ENCODE data around the gene MUC3A. TPM values are rescaled to one million over a fixed set of nuclear protein-coding genes. Genes with fewer than 3 reads are reported as not detected.

MUC3A gene
- total RNA-seq = not detected in 2 replicates

GRCh38 chr7:100949227-100949932 is at the start of gene MUC3A:
Gene MUC3A, plus strand, starts transcription at chr7:100949534. Its CDS starts 91 bp downstream, at chr7:100949625.

DNA sequence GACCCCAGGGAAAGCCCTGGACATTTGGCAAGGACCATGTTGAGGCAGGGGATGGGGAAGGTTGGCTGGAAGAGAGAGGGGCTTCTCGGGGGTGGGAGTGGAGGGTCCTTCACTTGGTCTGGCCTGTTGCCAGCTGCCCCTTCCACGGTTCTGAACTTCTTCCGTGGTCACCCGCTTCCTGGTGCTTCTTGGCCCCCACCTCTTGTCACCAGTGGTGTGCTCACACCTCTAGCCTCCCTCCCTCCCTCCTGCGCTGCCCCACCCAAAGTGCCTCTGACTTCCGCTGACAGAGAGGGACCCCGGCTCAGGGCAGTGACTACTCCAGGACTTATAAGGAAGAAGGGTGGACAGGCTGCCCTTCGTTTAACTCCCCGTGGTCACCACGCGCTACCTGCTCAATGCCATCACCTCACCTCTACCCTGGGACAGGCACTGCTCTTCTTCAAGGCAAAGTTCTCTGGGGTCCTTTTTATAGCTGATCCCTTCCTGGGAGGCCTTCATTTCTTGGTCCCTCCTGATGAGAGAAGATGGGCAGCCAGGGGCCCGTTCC is 19.8 kb downstream of the MUC3A start, which contains the start of gene MUC12:
TSS of gene MUC12 (plus strand) at position 500 of the 550 bp plus-strand sequence. CDS start 58 bp downstream, outside the sequence.

Other genes with a start within 250 kb of the MUC3A start
- 44.2 and 109 TPM in 2 replicates for gene POP7, start 243.4 kb upstream of the MUC3A start, total RNA-seq
- not detected in 2 replicates for gene EPO, start 229.1 kb upstream of the MUC3A start, total RNA-seq
- gene ZAN, start 215.9 kb upstream of the MUC3A start, total RNA-seq = not detected in 2 replicates
- 52.1 and 61.9 TPM in 2 replicates for gene EPHB4, start 122.0 kb upstream of the MUC3A start, total RNA-seq
- gene SLC12A9, start 96.8 kb upstream of the MUC3A start, total RNA-seq = 24.4 and 26.5 TPM in 2 replicates
- gene TRIP6, start 82.1 kb upstream of the MUC3A start, total RNA-seq = 74.3 and 84.3 TPM in 2 replicates
- 63.5 and 101 TPM in 2 replicates for gene SRRT, start 74.4 kb upstream of the MUC3A start, total RNA-seq
- gene UFSP1, start 59.8 kb upstream of the MUC3A start, total RNA-seq = 5.4 and 11.4 TPM in 2 replicates
- gene ACHE, start 53.6 kb upstream of the MUC3A start, total RNA-seq = under 0.01 and 0.51 TPM in 2 replicates
- gene MUC12, start 20.0 kb downstream of the MUC3A start, total RNA-seq = 1.3 and 2.9 TPM in 2 replicates
- gene MUC17, start 70.5 kb downstream of the MUC3A start, total RNA-seq = not detected in 2 replicates
- gene TRIM56, start 135.9 kb downstream of the MUC3A start, total RNA-seq = 9.0 and 16.1 TPM in 2 replicates
- 564 and 3,220 TPM in 2 replicates for gene SERPINE1, start 177.6 kb downstream of the MUC3A start, total RNA-seq
- gene AP1S1, start 204.9 kb downstream of the MUC3A start, total RNA-seq = 87.5 and 105 TPM in 2 replicates
- gene VGF, start 216.0 kb downstream of the MUC3A start, total RNA-seq = 0.49 and 0.89 TPM in 2 replicates
- not detected in 2 replicates for gene NAT16, start 230.8 kb downstream of the MUC3A start, total RNA-seq

All from mesangial cell (primary cell).